Right lobe of liver (tissue), 6 donors: ENCODE results near the gene HBG2. TPM values are rescaled to one million over a fixed set of nuclear protein-coding genes. Genes with fewer than 3 reads are reported as not detected.
"Not testable (repeated sequence)": the region's sequence is repeated elsewhere in the genome, so short reads cannot be mapped to it uniquely, and the experiment has no call there.

ENCODE experiments used
- ATAC-seq, 4 donors: fragments of 200-7000 bp; cut with Tn5 transposase; one replicate each; pipeline ENCODE4 v1.9.1; 2020; ENCODE audit warnings: mild to moderate bottlenecking in 4 of 4, moderate library complexity in 4 of 4
- DNase-seq, 3 donors: peaks; one replicate each; pipeline ENCODE4 v3.0.0-alpha.2; 2020
- H3K27ac ChIP-seq, 3 donors: fragments of 200-600 bp; one replicate each; pipeline ENCODE4 v1.8.0; 2022
- H3K27me3 ChIP-seq, 2 donors: fragments of 200-600 bp; one replicate each; pipeline ENCODE4 v1.8.0; 2022
- H3K36me3 ChIP-seq, 4 donors: fragments of 200-600 bp; sonication (generic) in 1 of 4; one replicate each; pipeline versions ENCODE4 v1.5.1 to v1.8.0; 2017 to 2022; ENCODE audit warnings: control low read depth in 1 of 4
- H3K4me1 ChIP-seq, 4 donors: fragments of 200-600 bp; sonication (generic) in 1 of 4; one replicate each; pipeline versions ENCODE4 v1.5.1 to v1.8.0; 2017 to 2022; ENCODE audit warnings: control low read depth in 1 of 4
- H3K4me3 ChIP-seq, 3 donors: fragments of 200-600 bp; one replicate each; pipeline ENCODE4 v1.8.0; 2022
- H3K9me3 ChIP-seq, 4 donors: fragments of 200-600 bp; sonication (generic) in 1 of 4; one replicate each; pipeline versions ENCODE4 v1.5.1 to v1.8.0; 2017 to 2022; ENCODE audit warnings: control low read depth in 1 of 4
- POLR2A ChIP-seq: fragments of 450-650 bp; IDR thresholded peaks from one replicate; pipeline ENCODE4 v1.6.1; 2017; ENCODE audit warnings: antibody characterized with exemption, mild to moderate bottlenecking
- WGBS: methylation state at CpG from one replicate; pipeline ENCODE4 v1.1.6; 2018; ENCODE audit warnings: low coverage, low lambda C conversion rate; ENCODE audit not compliant: insufficient coverage; ENCODE audit errors: missing lambda C conversion rate; 5-methylcytosine and 5-hydroxymethylcytosine counted together
- intact Hi-C, 2 donors: fragments of 100-400 bp; cut with DNase I; formaldehyde crosslinking; loops; one replicate each; pipeline versions ENCODE4 v1.11.2 to v1.14.1; 2022
- total RNA-seq, 6 experiments: library from RNA; depleted of rRNA in 2 of 6; stranded (reverse); fragments of >200 nt in 2 of 6; fragmentation: NEBNext Ultra II Directional in 3 of 6; extraction: Animal tissue kit (Norgen Biotek cat#: 25700) in 3 of 6; gene quantifications; one replicate each; pipeline versions ENCODE4 v1.1.0 to v1.2.4, GENCODE V29; 2016 to 2023
- TF ChIP-seq, protein P1 (sequence below), 4 donors: fragments of 200-600 bp in 3 of 4; fragments of 450-650 bp in 1 of 4; IDR thresholded peaks; one replicate each; pipeline versions ENCODE4 v1.5.1 to v1.8.0; 2016 to 2022; ENCODE audit warnings: antibody characterized with exemption in 4 of 4, mild to moderate bottlenecking in 2 of 4
- donor health status: DM: no; HTN: yes; CAD: no.
- donor health status: DM: no; HTN: no; CAD: no.
- donor health status: DM: no; HTN: no; CAD: no.
- donor health status: DM: no; HTN: yes; CAD: no.
- donor health status: DM: no; HTN: yes; CAD: no.

HBG2 gene
- total RNA-seq, 6 experiments from 2014 or later: not detected

DNA sequence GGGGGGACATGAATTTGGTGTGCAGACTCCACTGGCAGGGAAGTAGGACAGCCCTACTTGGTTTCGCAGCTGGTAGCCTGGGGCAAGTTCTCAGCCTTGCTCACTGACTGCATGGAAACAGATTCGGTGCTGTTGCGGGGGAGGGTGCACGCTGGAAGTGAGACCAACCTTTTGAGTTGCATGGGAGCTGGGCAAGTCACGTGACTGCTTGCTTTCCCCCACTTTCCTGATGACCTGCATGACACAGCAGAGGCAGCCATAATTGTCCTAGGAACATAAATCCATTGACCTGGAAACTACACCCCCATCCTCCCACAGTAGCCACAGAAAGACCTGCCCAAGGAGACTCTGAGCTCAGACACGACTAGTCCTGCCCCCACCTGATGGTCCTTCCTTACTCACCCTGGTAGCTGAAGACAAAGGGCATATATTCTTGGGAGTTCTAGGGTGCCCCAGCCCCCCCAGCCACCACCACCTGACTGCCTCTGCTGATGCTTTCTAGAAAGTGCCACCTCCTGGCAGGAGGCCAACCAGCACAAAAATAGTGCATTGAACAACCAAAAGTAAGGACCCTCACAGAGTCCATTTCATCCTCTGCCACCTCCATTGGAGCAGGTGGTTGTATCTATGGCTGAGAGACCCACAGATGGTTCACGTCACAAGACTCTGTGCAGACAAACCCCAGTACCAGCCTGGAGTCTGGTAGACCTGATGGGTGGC, 4.1 kb upstream of the HBG2 start:
- Histone ChIP-seq H3K4me3 (no peak overlapping the region), H3K27ac (no peak overlapping the region), H3K9me3 (no peaks in the 10 kb centered on the region), H3K36me3 (no peaks in the 10 kb centered on the region), H3K27me3 (no peaks in the 10 kb centered on the region), H3K4me1 (no peaks in the 10 kb centered on the region)
- TF ChIP-seq, protein P1, sequence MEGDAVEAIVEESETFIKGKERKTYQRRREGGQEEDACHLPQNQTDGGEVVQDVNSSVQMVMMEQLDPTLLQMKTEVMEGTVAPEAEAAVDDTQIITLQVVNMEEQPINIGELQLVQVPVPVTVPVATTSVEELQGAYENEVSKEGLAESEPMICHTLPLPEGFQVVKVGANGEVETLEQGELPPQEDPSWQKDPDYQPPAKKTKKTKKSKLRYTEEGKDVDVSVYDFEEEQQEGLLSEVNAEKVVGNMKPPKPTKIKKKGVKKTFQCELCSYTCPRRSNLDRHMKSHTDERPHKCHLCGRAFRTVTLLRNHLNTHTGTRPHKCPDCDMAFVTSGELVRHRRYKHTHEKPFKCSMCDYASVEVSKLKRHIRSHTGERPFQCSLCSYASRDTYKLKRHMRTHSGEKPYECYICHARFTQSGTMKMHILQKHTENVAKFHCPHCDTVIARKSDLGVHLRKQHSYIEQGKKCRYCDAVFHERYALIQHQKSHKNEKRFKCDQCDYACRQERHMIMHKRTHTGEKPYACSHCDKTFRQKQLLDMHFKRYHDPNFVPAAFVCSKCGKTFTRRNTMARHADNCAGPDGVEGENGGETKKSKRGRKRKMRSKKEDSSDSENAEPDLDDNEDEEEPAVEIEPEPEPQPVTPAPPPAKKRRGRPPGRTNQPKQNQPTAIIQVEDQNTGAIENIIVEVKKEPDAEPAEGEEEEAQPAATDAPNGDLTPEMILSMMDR (IDR thresholded peaks at IDR 0.05): no peak
- TF ChIP-seq POLR2A: no peak
- intact Hi-C loops: no loop called here
- no peak for ATAC-seq
- DNase-seq: no peak
- 70% methylated on average over 5 of the region's 7 CpGs for WGBS

DNA sequence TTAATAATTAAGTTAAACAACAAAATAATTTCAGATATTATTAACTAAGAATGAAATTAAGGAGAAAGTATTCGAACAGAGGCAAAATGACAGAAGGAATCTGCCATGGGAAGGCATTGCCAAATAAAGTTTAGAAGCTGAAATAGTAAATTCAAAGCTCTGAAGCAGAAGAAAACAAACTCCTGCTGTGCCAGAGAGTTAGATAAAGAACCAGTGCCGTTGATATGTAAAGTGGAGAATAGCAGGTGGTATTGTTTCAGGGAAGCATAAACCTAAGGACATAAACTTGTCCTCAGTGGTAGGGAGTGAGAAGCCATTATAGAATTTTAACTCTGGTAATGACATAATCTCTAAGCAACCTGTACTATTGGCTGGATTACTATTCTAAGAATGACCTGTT, 2.7 kb upstream of the HBG2 start:
- H3K4me1 ChIP-seq: no peaks in the 10 kb centered on the region
- 11% methylated on average over 2 of the region's 2 CpGs for WGBS
- no peaks in the 10 kb centered on the region for H3K36me3 ChIP-seq
- H3K27ac ChIP-seq: no peak overlapping the region
- DNase-seq (no peak), ATAC-seq (no peak)
- no peaks in the 10 kb centered on the region for H3K9me3 ChIP-seq
- H3K4me3 ChIP-seq: no peak overlapping the region
- intact Hi-C loops: no loop called here
- H3K27me3 ChIP-seq: no peaks in the 10 kb centered on the region
- no peak for TF ChIP-seq POLR2A
- TF ChIP-seq, protein P1 (IDR thresholded peaks at IDR 0.05): no peak

DNA sequence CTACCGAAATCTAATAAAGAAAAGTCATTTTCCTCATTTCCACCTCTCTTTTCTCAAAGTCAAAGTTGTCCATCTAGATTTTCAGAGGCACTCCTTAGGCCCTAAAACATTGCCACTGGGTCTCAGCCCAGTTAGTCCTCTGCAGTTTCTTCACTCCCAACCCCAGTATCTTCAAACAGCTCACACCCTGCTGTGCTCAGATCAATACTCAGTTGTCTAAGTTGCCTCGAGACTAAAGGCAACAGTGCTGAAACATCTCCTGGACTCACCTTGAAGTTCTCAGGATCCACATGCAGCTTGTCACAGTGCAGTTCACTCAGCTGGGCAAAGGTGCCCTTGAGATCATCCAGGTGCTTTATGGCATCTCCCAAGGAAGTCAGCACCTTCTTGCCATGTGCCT, 558 bp downstream of the HBG2 start:
- ATAC-seq, H3K27me3 ChIP-seq, H3K4me1 ChIP-seq, H3K27ac ChIP-seq, intact Hi-C loops, H3K9me3 ChIP-seq, H3K4me3 ChIP-seq, H3K36me3 ChIP-seq, DNase-seq: not testable (repeated sequence)
- 38% methylated on average over 2 of the region's 2 CpGs for WGBS

DNA sequence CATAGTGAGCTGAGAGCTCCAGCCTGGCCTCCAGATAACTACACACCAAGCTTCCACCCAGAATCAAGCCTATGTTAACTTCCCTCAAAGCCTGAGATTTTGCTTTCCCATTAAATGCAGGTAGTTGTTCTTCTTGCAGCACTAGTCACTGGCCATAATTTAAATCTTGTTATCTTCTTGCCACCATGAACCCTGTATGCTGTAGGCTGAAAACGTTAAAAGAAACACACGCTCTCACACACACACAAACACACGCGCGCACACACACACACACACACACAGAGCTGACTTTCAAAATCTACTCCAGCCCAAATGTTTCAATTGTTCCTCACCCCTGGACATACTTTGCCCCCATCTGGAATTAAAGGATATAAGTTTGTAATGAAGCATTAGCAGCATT, 1.1 kb downstream of the HBG2 start:
- intact Hi-C loops, DNase-seq, H3K27me3 ChIP-seq, H3K9me3 ChIP-seq, H3K36me3 ChIP-seq, H3K4me3 ChIP-seq, H3K27ac ChIP-seq, H3K4me1 ChIP-seq, ATAC-seq: not testable (repeated sequence)
- 43% methylated on average over 1 of the region's 5 CpGs for WGBS

DNA sequence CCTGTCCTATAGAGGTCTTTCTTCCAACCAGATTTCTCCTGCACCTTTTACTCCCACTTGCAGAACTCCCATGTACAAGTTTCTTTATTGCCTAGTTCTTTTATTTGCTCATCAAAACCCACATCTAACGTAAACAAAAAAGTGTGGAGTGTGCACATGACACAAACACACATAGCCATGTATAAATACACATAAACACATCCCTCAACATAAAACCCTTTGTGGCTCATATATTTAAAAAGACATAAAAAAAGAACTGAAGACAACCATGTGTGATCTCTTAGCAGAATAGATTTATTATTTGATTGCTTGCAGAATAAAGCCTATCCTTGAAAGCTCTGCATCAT, 1.7 kb downstream of the HBG2 start:
- ATAC-seq: no peak
- TF ChIP-seq POLR2A: no peak
- TF ChIP-seq, protein P1 (IDR thresholded peaks at IDR 0.05): no peak

More for the DNA sequence above, 1.7 kb downstream of the HBG2 start:
- Histone ChIP-seq H3K27me3 (no peaks in the 10 kb centered on the region), H3K9me3 (no peaks in the 10 kb centered on the region), H3K36me3 (no peaks in the 10 kb centered on the region), H3K4me3 (no peak overlapping the region), H3K27ac (no peak overlapping the region), H3K4me1 (no peaks in the 10 kb centered on the region)
- WGBS: 26% methylated on average over 1 of the region's 1 CpG
- no peak for DNase-seq
- intact Hi-C loops: no loop called here
